Measurements from ENCODE around the gene MYH14. TPM values are rescaled to one million over a fixed set of nuclear protein-coding genes. Genes with fewer than 3 reads are reported as not detected.

The MYH14 gene
- total RNA-seq = 10 to 100 TPM in 3 of 7 donors, 1 to 10 TPM in 2, under 1 TPM in 2; 0.23 to 82.1 (median 7.4) TPM
- under 1 TPM; 0.31 to 0.48 TPM for polyA plus RNA-seq
- long read RNA-seq, donor 1 = 0 reads
- long read RNA-seq, donor 2 = 0 reads
- long read RNA-seq, donor 3, partial matches to known transcripts = 9 of 18 reads
- long read RNA-seq, donor 3, other reads (novel, unspliced or antisense) = 8 of 18 reads

DNA sequence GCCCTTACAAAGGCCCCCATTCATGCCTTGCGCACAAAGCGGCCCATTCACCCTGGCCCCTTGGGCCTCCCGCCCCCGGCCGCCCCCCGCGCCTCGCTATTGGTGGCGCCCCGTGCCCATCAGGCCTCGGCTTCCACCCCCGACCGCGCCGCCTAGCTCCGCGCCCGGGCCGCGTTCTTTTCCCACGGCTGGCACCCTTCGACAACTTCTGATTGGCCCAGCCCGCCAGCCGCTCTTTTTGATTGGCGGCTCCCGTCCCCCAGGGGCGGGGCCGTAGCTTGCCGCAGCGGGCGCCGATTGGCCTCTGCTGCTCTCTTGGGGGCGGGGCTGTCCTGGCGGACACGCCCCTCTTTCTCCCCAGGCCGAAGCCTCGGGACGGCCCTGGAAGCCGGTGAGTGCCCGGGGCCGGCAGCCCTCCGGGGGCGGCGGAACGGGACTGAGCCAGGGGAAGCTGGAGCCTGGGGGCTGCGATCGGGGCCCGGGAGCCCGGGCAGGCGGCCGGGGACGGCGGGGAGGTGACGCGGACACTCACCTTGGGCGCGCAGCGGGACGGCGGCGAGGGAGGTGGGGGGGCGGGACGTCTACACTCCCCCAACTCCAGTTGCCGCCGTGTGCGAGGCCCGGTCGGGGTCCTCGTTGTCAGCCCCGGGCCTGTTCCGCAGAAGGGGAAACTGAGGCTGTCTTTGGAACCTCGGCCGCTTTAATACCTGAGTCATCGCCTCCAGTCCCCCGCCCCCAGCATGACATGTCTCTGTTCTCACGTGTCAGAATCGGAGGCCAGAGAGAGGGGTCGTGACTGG, at the start of gene MYH14:
Gene MYH14, plus strand, starts transcription at position 342 of the 800 bp plus-strand sequence. CDS start 6,744 bp downstream, outside the sequence.
- no peaks in the 10 kb centered on the region for H3K9me3 ChIP-seq
- H3K4me3 ChIP-seq = peak within 1 kb of the TSS; percentile 25
- DNase-seq = peak; percentile 24 to 72 (median 58)
- no peak within 1 kb of the TSS for H3K27ac ChIP-seq
- 2 to 4% (median 3%) methylated on average over 41 to 78 of the region's 78 CpGs for WGBS, 3 donors
- TF ChIP-seq, protein P1, sequence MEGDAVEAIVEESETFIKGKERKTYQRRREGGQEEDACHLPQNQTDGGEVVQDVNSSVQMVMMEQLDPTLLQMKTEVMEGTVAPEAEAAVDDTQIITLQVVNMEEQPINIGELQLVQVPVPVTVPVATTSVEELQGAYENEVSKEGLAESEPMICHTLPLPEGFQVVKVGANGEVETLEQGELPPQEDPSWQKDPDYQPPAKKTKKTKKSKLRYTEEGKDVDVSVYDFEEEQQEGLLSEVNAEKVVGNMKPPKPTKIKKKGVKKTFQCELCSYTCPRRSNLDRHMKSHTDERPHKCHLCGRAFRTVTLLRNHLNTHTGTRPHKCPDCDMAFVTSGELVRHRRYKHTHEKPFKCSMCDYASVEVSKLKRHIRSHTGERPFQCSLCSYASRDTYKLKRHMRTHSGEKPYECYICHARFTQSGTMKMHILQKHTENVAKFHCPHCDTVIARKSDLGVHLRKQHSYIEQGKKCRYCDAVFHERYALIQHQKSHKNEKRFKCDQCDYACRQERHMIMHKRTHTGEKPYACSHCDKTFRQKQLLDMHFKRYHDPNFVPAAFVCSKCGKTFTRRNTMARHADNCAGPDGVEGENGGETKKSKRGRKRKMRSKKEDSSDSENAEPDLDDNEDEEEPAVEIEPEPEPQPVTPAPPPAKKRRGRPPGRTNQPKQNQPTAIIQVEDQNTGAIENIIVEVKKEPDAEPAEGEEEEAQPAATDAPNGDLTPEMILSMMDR (IDR thresholded peaks at IDR 0.05) = no peak
- TF ChIP-seq EP300 (IDR thresholded peaks at IDR 0.05) (no peak), POLR2A (IDR thresholded peaks at IDR 0.05) (no peak)
- peaks cover 6% of the 10 kb centered on the region for H3K4me1 ChIP-seq (ENCODE audit: insufficient read depth)
- H3K36me3 ChIP-seq = no peaks in the 10 kb centered on the region
- intact Hi-C loops (cut with DNase I) = no loop called here
- H3K27me3 ChIP-seq = no peaks in the 10 kb centered on the region

DNA sequence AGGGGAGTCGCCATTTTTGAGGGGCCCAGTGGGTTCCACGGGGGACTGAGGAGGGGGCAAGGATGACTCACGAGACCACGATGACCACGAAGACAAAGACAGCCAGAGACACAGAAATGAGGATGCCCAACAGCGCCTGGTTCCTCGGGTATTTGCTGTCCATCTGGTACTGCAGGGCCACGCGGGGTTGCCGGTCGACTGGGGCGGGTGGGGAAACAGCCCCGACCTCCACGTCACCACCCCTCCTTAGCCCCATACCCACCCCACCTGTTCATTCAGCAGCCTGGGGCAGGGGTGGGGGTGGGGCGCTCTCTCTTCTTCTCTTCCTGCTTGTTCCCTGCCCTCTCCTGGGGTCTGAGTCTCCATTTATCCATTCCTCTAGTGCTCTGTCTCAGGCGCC, 48.9 kb upstream of the MYH14 start:
- Histone ChIP-seq H3K9me3 (no peaks in the 10 kb centered on the region), H3K4me1 (ENCODE audit: insufficient read depth) (no peaks in the 10 kb centered on the region), H3K4me3 (no peak overlapping the region), H3K27ac (no peak overlapping the region), H3K36me3 (no peaks in the 10 kb centered on the region), H3K27me3 (no peaks in the 10 kb centered on the region)
- DNase-seq = no peak
- intact Hi-C loops (cut with DNase I) = no loop called here
- no peak for TF ChIP-seq POLR2A (IDR thresholded peaks at IDR 0.05)
- TF ChIP-seq, protein P1 (IDR thresholded peaks at IDR 0.05) = no peak
- no peak for TF ChIP-seq EP300 (IDR thresholded peaks at IDR 0.05)
- WGBS, 3 donors = 75 to 84% (median 75%) methylated on average over 16 of the region's 16 CpGs

DNA sequence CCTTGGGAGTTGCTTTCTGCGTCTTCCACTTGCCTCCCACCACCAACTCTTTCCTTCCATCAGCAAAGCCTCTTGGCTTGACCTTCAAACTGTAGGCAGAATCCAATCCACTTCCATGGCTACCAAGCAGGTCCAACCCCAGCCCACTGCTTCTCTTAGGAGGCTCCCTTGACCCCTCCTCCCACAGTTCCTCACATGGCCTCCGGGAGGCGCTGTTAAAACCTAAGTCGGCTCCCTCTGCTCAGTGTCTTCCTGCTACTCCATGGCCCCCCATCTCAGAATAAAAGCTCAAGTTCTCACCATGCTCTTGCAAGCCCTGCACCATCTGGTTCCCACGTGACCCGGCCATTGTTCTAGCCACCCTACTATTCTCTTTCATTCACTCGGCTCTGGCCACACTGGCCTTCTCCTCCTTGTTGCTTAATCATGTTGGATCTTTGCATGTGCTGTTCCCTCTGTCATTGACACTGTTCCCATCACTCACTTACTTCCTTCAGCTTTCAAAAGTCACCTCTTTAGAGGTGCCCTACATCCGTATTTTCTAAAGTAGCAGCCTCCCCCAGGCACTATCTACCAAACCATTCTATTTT, 47.8 kb upstream of the MYH14 start:
- no peaks in the 10 kb centered on the region for H3K36me3 ChIP-seq
- no peak for DNase-seq
- intact Hi-C loops (cut with DNase I) = no loop called here
- H3K4me1 ChIP-seq (ENCODE audit: insufficient read depth) = no peaks in the 10 kb centered on the region
- no peaks in the 10 kb centered on the region for H3K27me3 ChIP-seq
- H3K4me3 ChIP-seq = no peak overlapping the region
- 73 to 81% (median 77%) methylated on average over 8 of the region's 8 CpGs for WGBS, 3 donors
- TF ChIP-seq, protein P1 (IDR thresholded peaks at IDR 0.05) = no peak
- no peaks in the 10 kb centered on the region for H3K9me3 ChIP-seq
- H3K27ac ChIP-seq = no peak overlapping the region

DNA sequence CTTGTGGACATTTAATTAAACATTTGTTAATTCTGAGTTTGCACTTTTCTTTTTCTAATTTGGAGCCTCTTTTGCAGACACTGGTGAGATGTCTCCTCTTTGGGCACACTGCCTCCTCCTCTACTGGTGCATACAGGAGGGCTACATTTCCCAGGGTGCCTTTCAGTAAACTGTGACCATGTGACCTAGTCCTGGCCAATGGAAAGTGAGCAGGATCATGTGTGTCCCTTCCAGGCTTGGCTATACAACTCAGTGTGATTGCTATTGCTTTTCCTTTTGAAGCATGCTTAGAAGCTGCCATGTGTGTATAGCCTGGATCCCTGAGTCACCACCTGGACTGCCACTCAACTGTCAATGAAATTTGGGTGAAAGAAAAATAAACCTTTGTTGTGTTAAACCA, 44.8 kb upstream of the MYH14 start:
- Histone ChIP-seq H3K27me3 (no peaks in the 10 kb centered on the region), H3K4me3 (no peak overlapping the region), H3K27ac (no peak overlapping the region), H3K36me3 (no peaks in the 10 kb centered on the region), H3K9me3 (no peaks in the 10 kb centered on the region), H3K4me1 (ENCODE audit: insufficient read depth) (no peaks in the 10 kb centered on the region)
- intact Hi-C loops (cut with DNase I) = no loop called here
- TF ChIP-seq, protein P1 (IDR thresholded peaks at IDR 0.05) = no peak
- TF ChIP-seq EP300 (IDR thresholded peaks at IDR 0.05) (no peak), POLR2A (IDR thresholded peaks at IDR 0.05) (no peak)
- no peak for DNase-seq
